SKM-1 (cell line): ENCODE data around the gene IGDCC3.
"Not testable (repeated sequence)": the region's sequence is repeated elsewhere in the genome, so short reads cannot be mapped to it uniquely, and the experiment has no call there.

Experiments
- DNase-seq: peaks from one replicate; lab custom pipeline; 2025; ENCODE audit not compliant: unreplicated experiment; lab: John Stamatoyannopoulos, UW

Gene IGDCC3

DNA sequence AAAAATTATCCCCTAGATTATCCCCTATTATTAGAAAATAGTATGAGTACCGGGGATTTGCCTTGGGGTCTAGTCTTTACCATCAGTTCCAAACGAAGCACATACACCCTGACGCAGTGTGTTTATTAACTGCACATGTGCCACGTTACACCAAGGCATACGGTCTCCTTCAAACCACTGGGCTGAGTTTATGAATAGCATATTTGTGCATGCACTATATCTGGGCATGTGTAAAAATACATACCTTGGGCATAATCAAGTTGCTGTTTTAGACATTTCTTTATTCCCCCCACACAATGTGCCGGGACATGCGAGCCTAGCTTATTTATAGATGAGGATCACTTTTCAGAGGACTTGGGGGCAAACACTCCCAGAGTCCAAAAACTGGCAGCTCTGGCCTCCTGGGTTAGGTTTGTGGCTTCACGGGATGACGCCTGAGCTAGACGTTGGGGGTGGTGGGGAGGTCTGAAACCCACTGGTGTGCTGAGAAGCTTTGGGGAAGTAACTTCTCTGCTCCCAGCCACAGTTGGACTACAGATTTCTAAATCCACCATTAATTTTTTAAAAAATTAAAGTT, 28.7 kb upstream of the IGDCC3 start:
- DNase-seq, result no peak

DNA sequence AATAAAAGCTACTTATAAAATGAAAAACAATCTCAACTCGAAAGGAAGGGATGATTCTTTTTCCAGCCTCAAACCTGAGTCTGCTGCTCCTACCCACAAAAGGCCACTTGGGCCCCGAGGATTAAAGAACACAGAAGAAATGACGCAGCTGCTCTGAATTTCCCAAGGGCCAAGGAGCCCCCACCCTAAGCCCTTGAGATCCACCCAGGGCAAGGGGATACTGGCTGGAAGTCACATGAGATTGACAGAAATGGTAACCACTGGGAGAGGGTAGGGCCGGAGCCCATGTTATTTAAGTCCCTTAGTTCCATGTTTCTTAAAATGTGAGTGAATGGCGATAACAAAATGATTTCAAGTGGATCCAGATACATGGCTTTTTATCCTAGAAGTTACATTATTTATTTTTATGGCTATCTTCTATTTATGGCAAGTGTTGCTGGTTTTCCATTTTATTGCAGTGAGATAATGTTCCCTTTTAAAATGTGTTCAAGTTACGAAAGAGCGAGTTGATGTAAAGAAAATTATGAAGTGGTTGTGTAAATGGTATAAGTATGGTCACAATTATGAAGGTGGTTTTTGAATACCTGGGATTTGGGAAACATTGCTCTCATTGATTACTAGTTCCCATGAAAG, 28.1 kb upstream of the IGDCC3 start:
- no peak for DNase-seq

DNA sequence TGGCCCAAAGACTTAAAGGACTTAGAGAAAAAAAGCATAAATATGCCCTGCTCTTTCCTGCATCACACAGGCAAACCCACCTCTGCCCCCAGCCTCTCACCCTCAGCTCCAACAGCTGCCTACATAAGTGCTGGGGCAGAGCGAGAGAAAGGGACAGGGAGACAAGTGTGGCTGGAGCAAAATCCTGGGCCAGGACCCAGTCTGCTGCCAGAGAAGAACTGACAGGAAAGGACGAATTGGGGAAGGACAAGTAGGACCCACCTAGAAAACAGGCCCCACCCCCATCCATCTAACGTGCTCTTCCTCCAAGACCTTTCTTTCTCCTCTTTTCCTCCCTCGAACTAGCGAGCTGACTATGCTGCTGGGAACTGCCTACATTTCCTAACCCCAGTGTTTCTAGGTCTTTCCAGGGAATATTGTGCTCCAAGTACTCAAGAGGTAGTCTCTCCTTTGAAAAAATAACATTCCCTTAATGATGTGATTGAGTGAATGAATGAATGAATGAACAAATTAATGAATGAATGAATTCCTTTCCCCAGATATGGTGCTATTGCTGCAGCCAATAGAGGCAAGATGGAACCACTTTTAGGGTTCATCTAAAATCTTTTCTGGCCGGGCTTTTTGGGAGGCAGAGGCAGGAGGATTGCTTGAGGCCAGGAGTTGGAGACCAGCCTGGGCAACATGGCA, 26.5 kb upstream of the IGDCC3 start:
- no peak for DNase-seq

DNA sequence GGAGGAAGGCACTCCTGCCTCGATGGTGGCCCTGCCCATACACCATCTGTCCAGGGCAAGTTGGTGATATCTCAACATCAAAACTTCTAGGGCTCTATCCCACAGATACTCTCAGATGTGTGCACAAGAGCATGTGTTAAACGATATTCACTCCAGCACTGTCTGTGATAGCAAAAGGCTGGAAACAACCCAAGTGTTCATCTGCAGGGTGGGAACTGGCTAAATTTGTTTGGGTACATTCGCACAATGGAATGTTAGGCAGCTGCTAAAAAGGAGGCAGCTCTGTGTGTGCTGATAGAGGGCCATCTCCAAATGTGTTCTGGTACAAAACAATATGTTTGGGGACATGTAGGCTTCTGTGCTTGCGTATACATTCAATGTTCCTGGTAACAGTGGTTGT, 25.2 kb upstream of the IGDCC3 start:
- no peak for DNase-seq

DNA sequence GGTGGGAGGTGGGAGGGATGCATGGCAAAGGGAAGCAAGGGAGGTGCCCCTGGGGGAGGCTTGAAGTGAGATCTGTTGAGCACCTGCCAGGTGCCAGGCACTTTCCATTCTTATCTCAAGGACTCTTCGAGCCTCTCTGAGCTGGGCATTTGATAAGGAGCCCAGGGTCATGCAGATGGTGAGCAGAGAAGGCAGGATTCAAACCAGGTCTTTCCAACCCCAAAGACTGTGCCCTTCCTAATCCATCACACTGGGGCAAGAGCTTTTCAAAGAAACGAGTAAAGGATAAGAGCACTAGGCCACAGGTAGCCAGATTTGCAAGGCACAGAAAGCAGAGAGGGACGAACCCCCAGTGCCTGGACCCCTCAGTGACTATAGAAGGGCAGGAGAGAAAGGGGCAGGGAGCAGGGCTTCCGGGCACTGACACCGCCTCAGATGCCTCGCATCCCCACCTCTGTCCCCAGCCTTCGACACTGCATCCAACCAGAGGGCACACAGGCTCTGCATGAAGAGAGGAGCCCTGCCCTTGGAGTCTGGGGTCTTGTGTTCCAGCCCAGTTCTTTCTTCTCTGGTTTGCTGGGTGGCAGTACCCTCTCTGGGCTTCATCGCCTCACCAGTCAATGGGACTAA, 23.9 kb upstream of the IGDCC3 start:
- no peak for DNase-seq

DNA sequence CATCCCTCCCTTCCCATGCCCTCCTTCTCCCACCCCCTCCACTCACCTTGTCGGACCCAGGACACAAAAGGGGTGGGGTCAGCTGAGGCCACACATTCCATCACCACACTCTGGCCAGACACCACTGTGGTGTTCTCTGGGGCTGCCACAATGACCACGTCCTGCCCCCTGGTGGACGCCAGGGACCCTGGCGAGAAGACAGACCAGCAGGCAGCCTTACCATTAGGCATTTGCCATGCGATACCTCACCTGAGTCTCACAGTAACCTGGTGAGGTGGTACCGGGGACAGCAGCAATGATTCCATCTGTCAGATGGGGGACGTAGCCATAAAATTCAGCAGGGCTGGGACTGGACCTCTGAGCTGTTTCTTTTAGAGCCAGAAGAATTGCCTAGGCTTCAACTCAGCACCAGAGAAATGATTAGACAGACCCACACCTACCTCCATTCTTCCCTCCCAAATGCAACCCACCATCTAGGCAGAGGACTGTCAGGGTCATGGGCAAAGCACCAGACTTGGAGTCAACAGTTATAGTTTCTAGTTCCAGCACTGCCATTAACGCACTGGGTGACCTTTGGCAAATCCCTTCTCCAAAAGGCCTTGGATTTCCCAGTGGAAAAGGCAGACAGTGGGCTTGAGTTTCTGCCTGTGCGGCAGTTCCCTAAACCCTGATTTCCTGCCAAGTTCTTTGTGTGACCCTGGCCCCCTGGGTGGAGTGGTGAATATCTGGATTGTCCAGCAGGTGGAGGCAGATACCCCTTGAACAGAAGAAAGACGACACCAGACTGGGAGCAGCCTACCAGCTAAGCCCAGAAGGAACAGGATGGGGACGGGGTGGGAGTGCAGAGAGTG, 23.2 kb upstream of the IGDCC3 start:
- peak; percentile 75 for DNase-seq

DNA sequence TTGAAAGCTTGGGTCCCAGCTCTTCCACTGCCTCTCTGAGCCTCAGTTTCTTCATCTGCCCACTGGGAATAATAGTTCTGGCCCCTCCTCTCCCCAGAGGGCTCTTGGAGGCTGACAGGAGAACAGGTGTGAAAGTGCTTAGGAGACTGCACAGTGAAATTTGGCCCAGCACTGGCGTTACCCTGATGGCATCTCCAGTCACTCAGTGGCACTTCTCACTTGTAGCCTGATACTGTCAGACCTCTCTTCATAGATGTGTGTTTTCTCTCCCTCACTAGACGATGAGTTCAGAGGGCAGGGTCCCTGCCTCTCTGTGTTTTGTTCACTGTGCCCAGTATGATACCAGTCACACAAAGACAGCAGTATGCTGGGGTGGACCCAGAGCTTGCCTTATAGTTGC, 22.2 kb upstream of the IGDCC3 start:
- no peak for DNase-seq

DNA sequence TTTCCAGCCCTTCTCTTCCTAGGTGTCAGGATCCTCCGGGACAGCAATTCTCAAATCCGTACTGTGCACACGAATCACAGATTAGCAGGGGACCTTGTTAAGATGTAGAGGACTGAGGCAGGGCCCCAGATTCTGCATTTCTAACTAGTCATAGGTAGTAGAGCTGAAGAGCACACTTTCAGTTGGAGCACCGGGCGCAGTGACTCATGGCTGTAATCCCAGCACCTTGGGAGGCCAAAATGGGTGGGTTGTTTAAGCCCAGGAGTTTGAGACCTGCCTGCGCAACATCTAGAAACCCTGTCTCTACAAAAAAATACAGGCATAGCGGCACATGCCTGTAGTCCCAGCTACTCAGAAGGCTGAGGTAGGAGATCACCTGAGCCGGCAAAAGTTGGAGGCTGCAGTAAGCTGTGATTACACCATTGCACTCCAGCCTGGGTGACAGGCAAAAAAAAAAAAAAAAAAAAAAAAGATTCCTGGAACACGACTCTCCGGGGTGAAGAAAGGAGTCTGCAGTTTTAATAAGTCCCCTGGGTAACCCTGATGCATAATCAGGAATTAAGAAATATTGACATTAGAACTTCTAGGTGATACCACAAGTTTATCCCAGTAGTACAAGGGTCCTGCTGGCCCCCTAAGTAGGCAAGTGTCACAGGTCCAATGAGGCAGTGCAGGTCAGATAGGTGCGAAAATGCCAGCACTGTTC, 21.4 kb upstream of the IGDCC3 start:
- DNase-seq, result no peak

DNA sequence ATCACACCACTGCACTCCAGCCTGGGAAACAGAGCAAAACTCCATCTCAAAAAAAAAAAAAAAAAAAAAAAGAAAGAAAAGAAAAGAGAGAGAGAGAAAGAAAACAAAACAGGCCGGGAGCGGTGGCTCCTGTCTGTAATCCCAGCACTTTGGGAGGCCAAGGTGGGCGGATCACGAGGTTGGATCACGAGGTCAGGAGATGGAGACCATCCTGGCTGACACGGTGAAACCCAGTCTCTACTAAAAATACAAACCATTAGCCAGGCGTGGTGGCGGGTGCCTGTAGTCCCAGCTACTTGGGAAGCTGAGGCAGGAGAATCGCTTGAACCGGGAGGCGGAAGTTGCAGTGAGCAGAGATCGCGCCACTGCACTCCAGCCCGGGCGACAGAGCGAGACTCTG, 20.7 kb upstream of the IGDCC3 start:
- not testable (repeated sequence) for DNase-seq

DNA sequence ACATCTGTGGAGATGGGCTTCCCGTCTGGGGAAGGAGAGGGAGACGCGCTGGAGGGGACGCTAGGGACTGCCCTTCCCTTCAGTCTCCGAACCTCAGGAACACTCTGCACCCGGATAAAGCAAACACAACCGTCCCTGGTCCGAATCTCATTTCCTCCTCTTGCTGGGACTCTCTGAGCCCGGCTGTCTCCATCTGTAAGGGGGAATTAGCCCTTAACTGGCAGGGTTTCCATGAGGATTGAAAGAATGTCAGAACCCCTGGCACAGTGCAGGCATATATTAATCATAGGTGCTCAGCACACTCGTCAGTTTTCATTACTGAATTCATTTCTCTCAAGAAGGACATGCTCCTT, 19.1 kb upstream of the IGDCC3 start:
- DNase-seq, result no peak

DNA sequence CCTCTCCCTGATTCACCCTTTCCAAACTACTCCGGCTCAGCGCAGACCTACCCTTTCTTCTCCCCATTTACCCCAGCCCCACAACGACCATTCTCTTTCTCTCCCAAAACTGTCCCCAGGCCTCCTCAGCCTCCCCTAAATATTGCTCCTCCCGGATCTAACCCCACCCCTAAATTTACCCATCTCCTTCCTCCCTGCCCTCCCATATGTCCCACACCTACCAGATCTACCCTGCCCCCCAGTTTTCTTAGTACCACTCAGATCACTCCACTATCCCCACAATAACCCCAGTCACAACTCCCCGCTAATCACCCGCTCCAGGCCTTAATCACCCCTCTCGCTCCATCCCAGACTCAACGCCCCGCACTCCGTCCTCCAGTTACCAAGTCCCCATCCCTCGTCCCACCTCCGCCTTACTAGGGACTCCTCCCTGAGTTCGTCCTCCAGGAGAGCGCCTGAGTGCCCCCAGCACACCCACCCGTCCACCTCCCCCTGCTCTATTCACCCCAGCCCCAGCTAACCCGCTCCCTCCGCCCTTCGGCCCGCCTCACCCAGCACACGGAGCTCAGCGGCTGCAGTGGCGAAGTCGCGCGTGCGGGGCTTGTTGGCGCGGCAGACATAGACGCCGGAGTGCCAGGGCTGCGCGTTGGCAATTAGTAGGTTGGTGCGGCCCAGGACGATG, 18.6 kb upstream of the IGDCC3 start:
- no peak for DNase-seq

DNA sequence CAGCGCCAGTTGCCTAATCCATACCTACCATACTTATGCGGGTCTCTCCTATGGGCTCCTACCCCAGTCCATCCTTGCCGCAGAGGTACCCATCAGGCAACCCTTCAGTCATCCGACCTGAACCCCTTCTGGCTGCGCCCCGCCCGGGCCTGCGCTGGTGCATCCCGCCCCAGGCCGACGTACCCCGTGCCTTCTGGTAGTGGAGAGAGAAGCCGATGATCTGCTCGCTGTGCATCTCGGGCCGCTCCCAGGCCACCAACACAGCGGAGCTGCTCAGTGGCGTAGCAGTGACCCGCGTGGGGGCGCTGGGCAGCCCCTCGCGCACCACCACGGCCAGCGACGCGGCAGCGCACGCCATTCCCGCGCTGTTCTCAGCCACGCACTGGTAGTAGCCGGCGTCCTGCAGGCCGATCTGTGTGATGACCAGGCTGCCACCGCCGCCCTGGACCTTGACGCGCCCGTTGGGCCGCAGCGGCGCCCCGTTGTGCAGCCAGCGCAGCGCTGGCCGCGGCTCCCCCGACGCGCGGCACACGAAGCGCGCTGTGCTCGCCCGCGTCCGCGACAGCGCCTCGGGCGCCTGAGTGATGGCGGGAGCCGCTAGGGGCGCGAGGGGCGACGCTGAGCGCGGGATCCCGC, 17.9 kb upstream of the IGDCC3 start:
- no peak for DNase-seq

DNA sequence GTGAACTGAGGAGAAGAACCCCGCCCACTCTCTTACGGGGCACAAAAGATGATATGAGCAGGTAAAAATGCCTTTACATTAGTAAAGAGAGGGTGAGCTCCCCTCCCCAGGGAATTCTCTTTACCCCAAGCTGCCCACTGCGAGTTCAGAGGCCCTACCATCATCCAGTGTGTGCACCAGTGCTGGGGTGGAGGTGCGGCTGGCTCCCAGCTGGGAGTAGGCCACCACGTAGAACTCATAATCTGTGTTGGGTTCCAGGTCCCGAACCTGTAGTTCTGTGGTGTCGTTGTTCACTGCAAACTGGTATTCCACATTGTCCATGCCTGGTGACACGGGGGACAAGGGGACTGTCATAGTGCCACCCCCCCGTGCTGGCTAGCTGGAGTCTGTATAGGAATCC, 17.1 kb upstream of the IGDCC3 start:
- no peak for DNase-seq

DNA sequence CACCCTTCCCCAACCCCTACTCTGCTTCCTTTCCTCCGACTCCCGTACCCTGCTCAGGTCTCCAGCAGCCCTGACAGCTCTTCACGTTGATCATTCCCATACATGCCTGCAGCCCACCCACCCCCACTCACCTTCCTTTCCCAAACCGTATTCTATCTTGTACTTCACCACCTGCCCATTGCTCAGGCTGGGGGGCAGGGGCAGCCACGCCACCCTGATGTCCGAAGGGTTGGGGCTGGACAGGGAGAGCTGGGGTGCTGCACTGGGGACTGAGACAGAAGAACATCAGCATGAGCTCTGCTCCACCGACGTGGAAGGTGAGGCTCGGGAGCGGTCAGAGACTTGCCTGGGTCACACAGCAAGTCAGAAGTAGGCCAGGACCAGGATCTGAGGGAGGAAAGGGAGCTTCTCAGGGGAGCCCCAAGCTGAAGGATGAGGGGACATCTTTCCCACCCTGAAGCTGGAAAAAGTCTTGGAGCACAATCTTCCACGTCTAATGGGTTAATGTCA, 16.5 kb upstream of the IGDCC3 start:
- no peak for DNase-seq

DNA sequence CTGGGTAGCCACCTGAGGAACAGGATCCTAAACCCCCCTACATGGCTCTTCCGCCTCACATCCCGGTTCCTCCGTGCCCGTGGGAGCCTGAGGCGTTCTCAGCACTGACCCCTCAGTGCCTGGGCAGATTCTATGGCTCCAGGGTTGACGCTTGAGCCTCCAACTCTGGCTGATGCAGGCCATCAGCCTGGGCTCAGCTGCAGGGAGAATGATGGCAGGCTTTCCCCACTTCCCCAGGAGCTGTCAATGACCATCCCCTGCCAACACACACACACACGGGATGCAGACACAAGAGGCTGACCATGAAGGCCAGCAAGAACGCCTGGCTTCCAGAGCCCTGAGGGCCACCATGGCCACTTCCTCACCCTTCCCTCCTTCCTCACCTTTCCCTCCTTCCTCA, 15.8 kb upstream of the IGDCC3 start:
- no peak for DNase-seq

DNA sequence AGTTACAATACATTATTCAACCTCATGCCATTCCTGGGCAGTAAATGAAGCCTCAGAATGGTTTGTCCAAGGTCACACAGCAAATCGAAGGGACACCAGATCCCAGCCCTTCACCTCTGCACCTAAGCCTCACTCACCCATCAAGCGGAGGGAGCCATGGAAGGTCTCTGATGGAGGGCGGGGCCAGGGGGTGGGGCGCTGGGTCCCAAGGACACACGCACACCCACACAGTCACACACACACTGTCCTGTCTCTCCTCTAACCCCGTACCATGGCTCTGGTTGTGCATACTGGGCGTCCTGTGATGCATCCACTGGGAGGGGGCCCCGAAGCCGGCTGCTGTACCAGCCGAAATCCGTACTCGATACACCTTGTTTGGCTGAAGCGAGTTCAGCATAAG, 15.3 kb upstream of the IGDCC3 start:
- DNase-seq, result no peak

DNA sequence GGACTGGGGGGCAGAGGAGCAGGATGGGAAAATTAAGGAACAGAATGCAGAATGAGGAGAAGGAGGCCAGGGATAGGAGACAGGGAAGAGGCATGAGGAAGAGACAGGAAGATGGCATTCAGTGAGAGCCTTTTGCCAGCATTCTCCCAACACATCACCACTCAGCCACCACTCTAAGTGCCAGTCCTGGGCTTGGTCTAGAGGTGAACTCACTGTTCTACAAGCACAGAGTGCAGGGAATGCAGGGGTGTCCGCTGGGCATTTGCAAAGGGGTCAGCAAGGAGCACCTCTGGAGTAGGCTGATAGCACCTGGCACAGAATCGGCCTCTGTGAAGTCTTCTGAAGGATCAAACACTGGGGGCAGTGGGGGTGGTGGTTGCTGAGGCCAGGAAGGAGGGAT, 14.6 kb upstream of the IGDCC3 start:
- no peak for DNase-seq

DNA sequence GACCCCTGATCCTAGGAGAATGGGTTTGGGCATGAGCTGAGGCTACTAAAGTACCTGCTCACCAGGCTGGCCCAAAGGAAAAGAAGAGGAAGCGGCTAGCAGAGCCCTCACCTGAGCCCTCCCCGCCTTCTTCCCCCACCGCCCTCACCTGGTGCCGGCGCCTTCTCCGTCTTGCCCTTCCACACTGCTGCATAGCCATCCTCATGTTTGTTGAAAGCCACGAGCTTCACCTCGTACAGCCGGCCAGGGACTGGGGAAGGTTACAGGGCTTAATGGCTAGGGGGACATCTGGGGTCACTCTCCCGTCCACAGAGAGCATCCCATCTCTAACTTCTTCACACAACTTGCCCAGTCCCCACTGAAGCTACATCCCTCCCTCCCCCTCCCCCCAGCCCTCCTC, 13.9 kb upstream of the IGDCC3 start:
- no peak for DNase-seq

DNA sequence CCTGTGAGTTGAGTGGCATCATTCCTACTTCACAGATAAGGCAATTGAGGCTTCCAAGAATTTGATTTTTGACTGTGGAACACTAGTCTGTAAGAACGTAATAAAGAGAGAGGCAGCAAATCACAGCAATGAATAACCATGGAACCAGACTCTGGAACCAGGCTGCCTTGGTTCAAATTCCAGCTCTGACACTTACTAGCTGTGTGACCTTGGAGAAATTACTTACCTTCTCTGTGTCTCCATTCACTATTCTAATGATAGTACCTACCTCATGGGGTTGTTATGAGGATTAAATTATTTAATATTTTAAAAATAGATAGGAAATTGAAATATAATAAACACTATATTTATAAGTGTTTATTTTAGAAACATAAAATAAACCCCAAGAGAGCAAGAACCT, 12.6 kb upstream of the IGDCC3 start:
- no peak for DNase-seq

DNA sequence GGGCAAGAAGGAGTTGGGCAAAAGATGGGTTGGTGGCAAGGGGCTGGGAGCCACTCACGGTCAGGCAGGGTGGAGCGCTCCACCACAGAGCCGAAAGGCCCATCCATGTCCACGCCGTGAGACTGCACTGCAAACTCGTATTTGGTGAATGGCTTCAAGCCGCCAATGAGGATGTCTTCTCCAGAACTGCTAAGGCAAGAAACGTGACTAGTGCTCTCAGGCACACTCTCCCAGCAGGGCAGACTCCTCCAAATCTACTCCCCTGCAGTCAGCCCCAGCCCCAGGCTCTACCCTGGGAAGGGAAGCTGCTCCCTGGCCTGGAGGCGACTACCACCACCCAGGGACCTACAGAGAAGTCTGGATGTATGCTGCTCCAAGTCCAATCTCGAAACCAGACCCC, 11.4 kb upstream of the IGDCC3 start:
- DNase-seq, result no peak
